ENCODE results near the gene OR51A2. TPM values are rescaled to one million over a fixed set of nuclear protein-coding genes. Genes with fewer than 3 reads are reported as not detected.

The OR51A2 gene
- total and polyA plus RNA-seq, 2 of the 13 experiments (the other 11 are each of a cell fraction or from before 2014, with no cell fraction given), result not detected

GRCh38 chr11:4916581-4916980 is 38.9 kb downstream of the OR51A2 start (continued):
- no peak for TF ChIP-seq ZNF609 (CRISPR knock-in tag; IDR thresholded peaks at IDR 0.05; ENCODE audit: borderline replicate concordance)

Other genes starting within 250 kb of the OR51A2 start
- not detected in 2 replicates for gene OR51F1, start 185.8 kb downstream of the OR51A2 start, total RNA-seq (2016; rRNA removed; fragmentation: Illumina TruSeq; extraction: Trizol)
- not detected in 2 replicates for gene OR51F1, start 185.8 kb downstream of the OR51A2 start, polyA plus RNA-seq (2011; rRNA removed)
- not detected in 2 replicates for gene OR52R1, start 151.3 kb downstream of the OR51A2 start, total RNA-seq (2016; rRNA removed; fragmentation: Illumina TruSeq; extraction: Trizol)
- gene OR52R1, start 151.3 kb downstream of the OR51A2 start, polyA plus RNA-seq (2011; rRNA removed), result not detected in 2 replicates
- gene OR51F2, start 134.4 kb downstream of the OR51A2 start, total RNA-seq (2016; rRNA removed; fragmentation: Illumina TruSeq; extraction: Trizol), result not detected in 2 replicates
- not detected in 2 replicates for gene OR51F2, start 134.4 kb downstream of the OR51A2 start, polyA plus RNA-seq (2011; rRNA removed)
- gene OR51S1, start 106.5 kb downstream of the OR51A2 start, total RNA-seq (2016; rRNA removed; fragmentation: Illumina TruSeq; extraction: Trizol), result not detected in 2 replicates
- gene OR51S1, start 106.5 kb downstream of the OR51A2 start, polyA plus RNA-seq (2011; rRNA removed), result not detected in 2 replicates
- gene OR51T1, start 73.8 kb downstream of the OR51A2 start, total RNA-seq (2016; rRNA removed; fragmentation: Illumina TruSeq; extraction: Trizol), result not detected in 2 replicates
- not detected in 2 replicates for gene OR51T1, start 73.8 kb downstream of the OR51A2 start, polyA plus RNA-seq (2011; rRNA removed)
- gene OR51A7, start 51.9 kb downstream of the OR51A2 start, total RNA-seq (2016; rRNA removed; fragmentation: Illumina TruSeq; extraction: Trizol), result not detected in 2 replicates
- not detected in 2 replicates for gene OR51A7, start 51.9 kb downstream of the OR51A2 start, polyA plus RNA-seq (2011; rRNA removed)
- not detected in 2 replicates for gene OR51G2, start 36.4 kb downstream of the OR51A2 start, total RNA-seq (2016; rRNA removed; fragmentation: Illumina TruSeq; extraction: Trizol)
- not detected in 2 replicates for gene OR51G2, start 36.4 kb downstream of the OR51A2 start, polyA plus RNA-seq (2011; rRNA removed)
- gene OR51G1, start 31.4 kb downstream of the OR51A2 start, total RNA-seq (2016; rRNA removed; fragmentation: Illumina TruSeq; extraction: Trizol), result not detected in 2 replicates
- gene OR51G1, start 31.4 kb downstream of the OR51A2 start, polyA plus RNA-seq (2011; rRNA removed), result not detected in 2 replicates
- gene OR51A4, start 8.1 kb downstream of the OR51A2 start, total RNA-seq (2016; rRNA removed; fragmentation: Illumina TruSeq; extraction: Trizol), result not detected in 2 replicates
- gene OR51A4, start 8.1 kb downstream of the OR51A2 start, polyA plus RNA-seq (2011; rRNA removed), result not detected in 2 replicates
- gene OR51L1, start 39.1 kb upstream of the OR51A2 start, total RNA-seq (2016; rRNA removed; fragmentation: Illumina TruSeq; extraction: Trizol), result not detected in 2 replicates
- not detected in 2 replicates for gene OR51L1, start 39.1 kb upstream of the OR51A2 start, polyA plus RNA-seq (2011; rRNA removed)
- not detected in 2 replicates for gene OR52J3, start 90.8 kb upstream of the OR51A2 start, total RNA-seq (2016; rRNA removed; fragmentation: Illumina TruSeq; extraction: Trizol)
- gene OR52J3, start 90.8 kb upstream of the OR51A2 start, polyA plus RNA-seq (2011; rRNA removed), result not detected in 2 replicates
- gene OR52E2, start 103.9 kb upstream of the OR51A2 start, total RNA-seq (2016; rRNA removed; fragmentation: Illumina TruSeq; extraction: Trizol), result not detected in 2 replicates
- gene OR52E2, start 103.9 kb upstream of the OR51A2 start, polyA plus RNA-seq (2011; rRNA removed), result not detected in 2 replicates
- gene OR52E1, start 113.9 kb upstream of the OR51A2 start, total RNA-seq (2016; rRNA removed; fragmentation: Illumina TruSeq; extraction: Trizol), result not detected in 2 replicates
- gene OR52E1, start 113.9 kb upstream of the OR51A2 start, polyA plus RNA-seq (2011; rRNA removed), result not detected in 2 replicates
- gene OR52A5, start 182.6 kb upstream of the OR51A2 start, total RNA-seq (2016; rRNA removed; fragmentation: Illumina TruSeq; extraction: Trizol), result not detected in 2 replicates
- not detected in 2 replicates for gene OR52A5, start 182.6 kb upstream of the OR51A2 start, polyA plus RNA-seq (2011; rRNA removed)
- gene OR52A1, start 199.0 kb upstream of the OR51A2 start, total RNA-seq (2016; rRNA removed; fragmentation: Illumina TruSeq; extraction: Trizol), result not detected in 2 replicates
- gene OR52A1, start 199.0 kb upstream of the OR51A2 start, polyA plus RNA-seq (2011; rRNA removed), result not detected in 2 replicates
- gene OR51V1, start 245.0 kb upstream of the OR51A2 start, total RNA-seq (2016; rRNA removed; fragmentation: Illumina TruSeq; extraction: Trizol), result not detected in 2 replicates
- gene OR51V1, start 245.0 kb upstream of the OR51A2 start, polyA plus RNA-seq (2011; rRNA removed), result not detected in 2 replicates

All from HepG2 (cell line).